Fibroblast of skin of right quadriceps (primary cell): Measurements from ENCODE around the gene GASK1A.

ENCODE experiments used
- DNase-seq: peaks from one replicate; pipeline ENCODE4 v3.0.0-alpha.2; 2013

Gene GASK1A

GRCh38 chr3:42983927-42984326, 4.8 kb downstream of the GASK1A start:
- DNase-seq = no peak

- no peak for DNase-seq
Measured at GRCh38 chr3:42984701-42985100, 5.6 kb downstream of the GASK1A start.

- no peak for DNase-seq
Measured at GRCh38 chr3:42988097-42988496, 9.0 kb downstream of the GASK1A start.

- no peak for DNase-seq
Measured at GRCh38 chr3:42988566-42988965, 9.5 kb downstream of the GASK1A start.

GRCh38 chr3:42991341-42992315, 12.5 kb downstream of the GASK1A start:
- DNase-seq = no peak

- no peak for DNase-seq
Measured at GRCh38 chr3:42994595-42994994, 15.5 kb downstream of the GASK1A start.

GRCh38 chr3:42996021-42996420, 16.9 kb downstream of the GASK1A start:
- no peak for DNase-seq

- no peak for DNase-seq
Measured at GRCh38 chr3:42996633-42997075, 17.5 kb downstream of the GASK1A start.

- no peak for DNase-seq
Measured at GRCh38 chr3:42999212-42999611, 20.1 kb downstream of the GASK1A start.

GRCh38 chr3:42999632-43000031, 20.5 kb downstream of the GASK1A start:
- no peak for DNase-seq

- no peak for DNase-seq
Measured at GRCh38 chr3:43000387-43000786, 21.3 kb downstream of the GASK1A start.

- peak; percentile 65 for DNase-seq
Measured at GRCh38 chr3:43001094-43001553, 22.0 kb downstream of the GASK1A start.

GRCh38 chr3:43001556-43002121, 22.5 kb downstream of the GASK1A start:
- no peak for DNase-seq

GRCh38 chr3:43004282-43004681, 25.2 kb downstream of the GASK1A start:
- peak; percentile 29 for DNase-seq

GRCh38 chr3:43005253-43005652, 26.1 kb downstream of the GASK1A start:
- DNase-seq = no peak

- no peak for DNase-seq
Measured at GRCh38 chr3:43005981-43006380, 26.9 kb downstream of the GASK1A start.

GRCh38 chr3:43006825-43007224, 27.7 kb downstream of the GASK1A start:
- DNase-seq = no peak

- DNase-seq = no peak
Measured at GRCh38 chr3:43009547-43009946, 30.4 kb downstream of the GASK1A start.

- DNase-seq = no peak
Measured at GRCh38 chr3:43010638-43011037, 31.5 kb downstream of the GASK1A start.

- no peak for DNase-seq
Measured at GRCh38 chr3:43011638-43012037, 32.5 kb downstream of the GASK1A start.

- DNase-seq = no peak
Measured at GRCh38 chr3:43012174-43012573, 33.1 kb downstream of the GASK1A start.

GRCh38 chr3:43013256-43013655, 34.1 kb downstream of the GASK1A start:
- no peak for DNase-seq

GRCh38 chr3:43013743-43014155, 34.6 kb downstream of the GASK1A start:
- no peak for DNase-seq

- DNase-seq = no peak
Measured at GRCh38 chr3:43014241-43014640, 35.1 kb downstream of the GASK1A start.
